ENCODE data around the gene ZG16. TPM values are rescaled to one million over a fixed set of nuclear protein-coding genes. Genes with fewer than 3 reads are reported as not detected.

The ZG16 gene
- total and polyA plus RNA-seq, 9 of the 15 experiments (the other 6 are each of a cell fraction or from before 2014, with no cell fraction given) = 0.04 TPM; not detected in 8

DNA sequence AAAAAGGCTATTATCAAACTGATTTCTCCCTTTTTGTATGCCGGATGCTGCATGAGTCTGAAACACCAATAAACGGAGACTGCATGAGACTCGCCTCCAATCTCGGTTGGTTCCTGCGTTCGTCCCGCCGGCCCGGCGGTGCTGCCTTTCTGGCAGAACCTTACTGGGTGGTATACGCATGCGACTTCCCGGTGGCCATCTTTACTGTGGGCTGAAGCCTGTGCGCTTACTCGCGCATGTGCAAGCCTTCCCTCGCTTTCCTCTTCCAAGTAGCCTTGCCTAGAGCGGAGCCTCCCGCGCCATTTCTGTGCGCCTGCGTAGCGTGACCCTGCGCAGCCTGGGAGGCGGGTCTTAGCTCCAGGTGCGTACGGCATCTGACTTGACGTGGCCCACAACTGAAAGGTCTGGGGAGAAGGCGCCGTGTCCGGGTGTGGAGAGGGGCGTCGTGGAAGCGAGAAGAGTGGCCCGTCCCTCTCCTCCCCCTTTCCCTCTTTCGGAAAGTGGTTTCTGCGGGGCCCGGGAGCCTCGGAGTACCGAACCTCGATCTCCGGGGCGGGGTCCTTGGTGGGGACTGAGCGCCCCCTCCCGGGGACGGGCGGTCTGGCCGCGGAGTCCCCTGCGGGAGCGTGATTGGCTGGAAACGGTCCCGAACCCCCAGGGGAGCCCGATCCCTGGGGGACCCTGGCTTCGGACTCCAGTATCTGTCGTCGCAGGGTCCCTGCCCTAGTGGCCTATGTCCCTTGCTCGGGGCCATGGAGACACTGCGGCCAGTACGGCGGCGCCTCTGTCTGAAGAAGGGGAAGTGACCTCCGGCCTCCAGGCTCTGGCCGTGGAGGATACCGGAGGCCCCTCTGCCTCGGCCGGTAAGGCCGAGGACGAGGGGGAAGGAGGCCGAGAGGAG is 38.0 kb downstream of the ZG16 start, which contains the start of gene PAGR1 (continued):
- TF ChIP-seq NKRF (IDR thresholded peaks at IDR 0.05; ENCODE audit: borderline replicate concordance) (peak; percentile 61; the same call in 1 of the 2 replicates), PYGO2 (tag; IDR thresholded peaks at IDR 0.05) (no peak), MCM5 (IDR thresholded peaks at IDR 0.05; ENCODE audit: low read depth) (no peak), ZNF778 (CRISPR knock-in tag; IDR thresholded peaks at IDR 0.05) (no peak), CBX2 (IDR thresholded peaks at IDR 0.05; ENCODE audit: insufficient read depth, low read length, poor library complexity, severe bottlenecking) (no peak), HIVEP1 (CRISPR knock-in tag; IDR thresholded peaks at IDR 0.05) (peak; percentile 75; the same call in 1 of the 2 replicates), MAFK (IDR thresholded peaks at IDR 0.05; ENCODE audit: low read length) (0 out of 2 replicates have a peak, but pooled peaks have one; percentile 2), TCF3 (CRISPR knock-in tag; IDR thresholded peaks at IDR 0.05) (no peak), KLF16 (IDR thresholded peaks at IDR 0.05) (peak; percentile 16; the same call in 1 of the 2 replicates), MEF2D (tag; conservative IDR thresholded peaks at IDR 0.05; ENCODE audit: low read depth) (no peak), PTTG1 (tag; IDR thresholded peaks at IDR 0.05; ENCODE audit: low read depth) (no peak), PHB (CRISPR knock-in tag; IDR thresholded peaks at IDR 0.05) (no peak; the same call in 1 of the 2 replicates), TGIF2 (CRISPR knock-in tag; IDR thresholded peaks at IDR 0.05) (no peak), TFAM (CRISPR knock-in tag; conservative IDR thresholded peaks at IDR 0.05) (no peak), ZNF699 (CRISPR knock-in tag; IDR thresholded peaks at IDR 0.05; ENCODE audit: insufficient replicate concordance) (no peak), ZNF239 (CRISPR knock-in tag; IDR thresholded peaks at IDR 0.05) (peak; percentile 37; the same call in 1 of the 2 replicates), KLF13 (tag; IDR thresholded peaks at IDR 0.05; ENCODE audit: borderline replicate concordance, low read depth) (peak; percentile 61; the same call in 1 of the 2 replicates), UBTF (IDR thresholded peaks at IDR 0.05; ENCODE audit: borderline replicate concordance in 1 of 2, low read depth in 2 of 2, low read length in 2 of 2) (no peak), GATA2 (CRISPR knock-in tag; IDR thresholded peaks at IDR 0.05) (no peak), BACH1 (tag; IDR thresholded peaks at IDR 0.05) (no peak), POLR3A (IDR thresholded peaks at IDR 0.05; ENCODE audit: borderline replicate concordance, extremely low read depth, insufficient read depth, insufficient read length) (no peak)
